GM21447 (cell line): ENCODE results near the gene NCAPH2.

ENCODE experiments used
- ATAC-seq: cut with Tn5 transposase; IDR thresholded peaks from one replicate; pipeline ENCODE4 v1.9.1; 2021; ENCODE audit not compliant: unreplicated experiment

Gene NCAPH2

DNA sequence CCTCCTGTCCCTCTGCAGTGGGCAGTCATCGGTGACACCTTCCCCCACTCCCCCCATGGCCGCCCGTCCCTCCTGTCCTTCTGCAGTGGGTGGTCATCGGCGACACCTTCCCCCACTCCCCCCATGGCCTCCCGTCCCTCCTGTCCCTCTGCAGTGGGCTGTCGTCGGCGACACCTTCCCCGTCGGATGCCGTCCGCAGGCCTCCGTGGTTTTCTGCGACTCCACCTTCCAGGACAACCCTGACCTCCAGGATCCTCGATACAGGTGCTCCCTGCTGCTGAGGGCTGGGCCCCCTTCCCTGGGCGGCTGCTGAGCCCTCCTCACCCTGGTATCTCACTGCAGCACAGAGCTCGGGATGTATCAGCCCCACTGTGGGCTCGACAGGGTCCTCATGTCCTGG lies 19.1 kb upstream of the NCAPH2 start:
- no peak for ATAC-seq

GRCh38 chr22:50489363-50490243 lies 18.4 kb upstream of the NCAPH2 start:
- no peak for ATAC-seq

GRCh38 chr22:50490531-50491308 lies 17.3 kb upstream of the NCAPH2 start:
- ATAC-seq: no peak

DNA sequence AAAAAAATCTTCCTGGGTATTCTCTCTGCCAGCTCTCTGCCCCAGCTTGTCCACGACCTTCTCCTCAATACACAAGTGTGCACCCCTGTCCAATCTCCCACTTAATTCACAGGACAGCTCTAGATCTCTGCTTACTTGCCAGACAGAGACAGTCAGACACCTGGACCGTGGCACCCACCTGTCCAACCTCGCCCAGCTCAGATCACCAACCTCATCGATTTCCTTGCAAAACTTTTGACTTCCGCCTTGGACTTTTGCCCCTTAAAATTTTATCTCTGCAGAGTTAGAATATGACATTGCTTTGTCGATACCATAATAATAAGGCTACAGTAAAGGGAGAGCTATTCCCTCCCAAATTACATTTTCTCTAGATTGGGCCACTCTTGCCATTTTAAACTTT lies 10.9 kb upstream of the NCAPH2 start:
- no peak for ATAC-seq

- no peak for ATAC-seq
Observed at GRCh38 chr22:50498322-50498890, 9.6 kb upstream of the NCAPH2 start.

DNA sequence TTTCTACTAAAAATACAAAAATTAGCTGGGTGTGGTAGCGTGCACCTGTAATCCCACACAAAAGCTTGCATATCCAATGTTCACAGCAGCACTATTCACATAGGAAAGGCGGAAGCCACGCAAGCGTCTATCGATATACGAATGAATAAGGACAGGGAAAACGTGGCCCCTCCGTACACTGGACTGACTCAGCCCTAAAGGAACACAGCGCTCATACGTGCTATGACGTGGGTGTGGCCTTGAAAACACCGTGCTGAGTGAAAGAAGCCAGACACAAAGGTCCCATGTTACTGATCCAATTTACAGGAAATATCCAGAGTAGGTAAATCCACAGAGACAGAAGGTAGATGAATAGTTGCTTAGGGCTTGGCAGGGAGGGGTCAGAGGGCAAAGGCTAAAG lies 7.6 kb upstream of the NCAPH2 start:
- no peak for ATAC-seq

DNA sequence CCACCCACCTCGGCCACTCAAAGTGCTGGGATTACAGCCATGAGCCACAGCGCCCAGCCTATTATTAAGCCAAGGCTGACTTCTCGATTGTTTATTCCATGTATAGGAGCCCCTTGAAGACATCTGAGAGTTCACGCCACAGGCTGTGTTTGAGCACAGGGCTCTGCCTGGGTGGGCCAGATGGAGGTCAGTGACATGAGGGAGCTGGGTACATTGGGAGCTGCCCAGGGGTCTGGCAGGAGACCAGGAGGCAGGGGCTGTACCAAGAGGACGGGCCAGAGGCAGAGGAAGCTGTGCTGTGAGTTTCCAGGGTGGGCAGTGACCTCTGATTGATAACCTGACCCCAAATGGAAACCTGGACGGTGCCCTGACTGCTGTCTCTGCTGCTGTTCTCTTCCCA lies 5.9 kb upstream of the NCAPH2 start:
- ATAC-seq: no peak

DNA sequence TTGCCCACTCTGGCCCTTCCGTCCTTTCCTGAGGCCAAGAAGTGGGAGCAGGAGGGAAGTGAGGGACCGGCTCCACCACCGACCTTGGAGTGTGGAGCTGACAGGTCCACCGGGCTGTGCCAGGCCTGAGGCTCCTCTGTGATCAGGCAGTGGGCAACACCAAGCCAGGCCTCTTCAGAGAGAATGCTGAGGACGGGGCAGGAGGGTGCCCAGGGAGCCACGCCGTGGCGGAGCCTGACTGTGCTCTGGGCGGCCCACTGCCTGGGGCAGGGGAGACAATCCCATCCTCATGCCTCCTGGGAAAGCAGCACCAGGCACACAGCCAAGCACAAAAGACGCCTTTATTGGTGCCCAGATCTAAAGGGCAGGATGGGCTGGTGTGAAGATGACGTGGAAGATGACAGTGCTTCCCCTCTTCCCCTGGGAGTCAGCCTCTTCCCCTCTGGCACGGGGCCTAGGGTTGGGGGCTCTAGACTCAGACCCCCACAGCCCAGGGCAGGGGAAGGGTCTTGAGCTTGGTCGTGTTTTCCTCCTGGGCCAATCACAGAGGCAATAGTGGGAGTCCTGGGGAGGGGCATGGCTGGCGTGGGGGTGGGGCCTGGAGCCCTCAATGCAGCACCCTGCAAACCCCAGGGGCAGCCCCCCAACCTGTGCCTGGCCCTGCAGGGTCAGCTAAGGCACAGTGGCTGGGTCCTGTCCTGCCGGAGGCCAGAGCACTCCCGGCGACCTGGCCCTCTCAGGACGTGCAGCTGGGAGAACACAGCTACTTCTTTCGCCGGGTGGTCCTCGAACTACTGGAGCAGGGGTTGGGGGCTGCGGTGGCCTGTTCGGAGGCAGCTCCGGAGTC lies 5.2 kb upstream of the NCAPH2 start:
- no peak for ATAC-seq

GRCh38 chr22:50503475-50504145 lies 4.4 kb upstream of the NCAPH2 start:
- ATAC-seq: no peak

DNA sequence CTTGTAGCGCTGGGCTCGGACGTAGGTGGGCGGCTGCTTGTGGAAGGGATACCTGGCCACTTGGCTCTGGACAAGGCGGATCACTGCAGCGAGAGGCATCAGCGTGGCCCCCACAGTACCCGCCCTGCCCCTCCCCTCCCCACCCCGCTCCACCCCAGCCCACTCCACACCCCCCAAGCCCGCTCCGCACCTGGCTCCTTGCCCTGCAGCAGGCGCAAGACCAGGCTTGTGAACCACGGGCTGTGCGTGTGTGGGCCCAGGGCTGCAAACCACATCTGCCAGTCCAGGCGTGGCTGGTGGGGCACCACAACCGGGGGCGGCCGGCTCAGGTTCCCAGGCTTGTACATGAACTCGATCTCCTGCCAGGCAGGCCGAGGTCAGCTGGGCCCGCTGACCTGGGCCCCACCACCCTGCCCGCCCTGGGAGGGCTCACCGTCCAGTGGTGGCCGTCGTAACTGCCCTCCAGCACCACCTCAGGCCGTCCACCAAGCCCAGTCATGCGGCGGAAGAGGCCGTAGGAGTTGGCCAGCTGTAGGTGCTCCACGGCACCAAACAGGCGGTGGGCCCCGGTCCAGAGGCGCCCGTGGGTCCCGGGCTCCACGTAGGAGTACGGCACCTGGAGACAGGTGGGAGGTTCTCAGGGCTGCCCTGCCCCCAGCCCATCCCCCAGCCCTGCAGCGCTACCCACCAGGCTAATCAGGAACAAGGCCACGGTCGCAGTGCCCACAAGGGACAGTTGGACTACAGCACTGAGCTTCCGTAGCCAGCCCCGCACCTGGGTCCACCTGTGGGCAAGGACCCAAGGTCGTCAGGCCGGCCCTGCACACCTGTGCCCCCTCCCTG lies 3.4 kb upstream of the NCAPH2 start:
- no peak for ATAC-seq

- ATAC-seq: no peak
Observed at GRCh38 chr22:50505276-50505775, 2.7 kb upstream of the NCAPH2 start.

GRCh38 chr22:50505776-50506610 lies 2.0 kb upstream of the NCAPH2 start:
- ATAC-seq: no peak

GRCh38 chr22:50506611-50507420 lies 1.2 kb upstream of the NCAPH2 start:
- ATAC-seq: peak; percentile 4

- ATAC-seq: peak; percentile 44
Observed at GRCh38 chr22:50507421-50507990, 518 bp upstream of the NCAPH2 start, which contains the start of gene LMF2. TSS of gene LMF2 (minus strand) at chr22:50507702. CDS start at chr22:50507675, 27 bp downstream.

DNA sequence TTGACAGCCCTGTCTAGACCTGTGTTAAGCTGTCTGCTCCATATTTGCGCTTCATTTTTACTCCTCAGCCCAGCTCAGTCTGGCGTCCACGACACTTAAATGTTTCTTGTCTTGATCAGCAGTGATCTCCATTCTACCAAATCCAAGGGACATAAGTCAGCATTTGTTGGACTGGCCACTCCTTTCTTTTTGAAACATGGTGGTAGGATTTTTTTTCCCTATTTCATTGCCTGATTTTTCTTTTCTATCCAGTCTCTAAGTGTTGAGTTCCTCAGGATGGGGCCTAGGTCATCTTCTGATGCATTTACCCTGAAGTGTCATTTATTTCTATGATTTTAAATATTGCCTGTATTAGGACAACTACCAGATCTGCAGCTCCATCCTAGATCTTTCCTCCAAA lies 873 bp downstream of the NCAPH2 start:
- ATAC-seq: no peak

DNA sequence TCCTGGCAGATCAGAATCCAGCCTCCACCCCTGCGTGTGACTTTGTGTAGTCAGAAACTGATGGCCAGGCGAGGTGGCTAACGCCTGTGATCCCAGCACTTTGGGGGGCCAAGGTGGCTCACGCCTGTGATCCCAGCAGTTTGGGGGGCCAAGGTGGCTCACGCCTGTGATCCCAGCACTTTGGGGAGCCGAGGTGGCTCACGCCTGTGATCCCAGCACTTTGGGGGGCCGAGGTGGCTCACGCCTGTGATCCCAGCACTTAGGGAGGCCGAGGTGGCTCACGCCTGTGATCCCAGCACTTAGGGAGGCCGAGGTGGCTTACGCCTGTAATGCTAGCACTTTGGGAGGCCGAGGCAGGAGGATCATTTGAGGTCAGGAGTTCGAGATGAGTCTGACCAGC lies 5.2 kb downstream of the NCAPH2 start:
- no peak for ATAC-seq

DNA sequence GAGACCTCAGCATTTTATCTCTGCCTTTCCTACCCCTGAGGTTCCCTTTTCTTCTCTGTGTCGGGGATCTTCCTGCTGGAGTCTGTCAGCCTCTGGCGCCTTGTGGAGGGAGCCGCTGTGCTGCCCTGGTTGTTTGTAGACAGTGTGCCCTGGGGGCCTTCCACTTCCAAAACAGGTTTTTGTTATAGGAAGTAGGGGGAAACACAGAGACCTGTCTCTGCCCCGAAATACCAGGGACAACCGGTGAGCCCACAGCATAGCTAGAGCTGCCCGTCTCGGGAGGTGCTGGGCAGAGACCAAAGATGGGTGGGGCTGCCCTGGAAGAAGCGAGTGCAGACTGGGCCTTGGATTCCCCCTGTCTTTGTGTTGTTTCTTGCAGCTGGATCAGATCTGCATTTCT lies 8.0 kb downstream of the NCAPH2 start:
- no peak for ATAC-seq
